Endothelial cell of umbilical vein (primary cell): ENCODE measurements around the gene ANKRD33B. TPM values are rescaled to one million over a fixed set of nuclear protein-coding genes. Genes with fewer than 3 reads are reported as not detected.
A peak's percentile ranks its signal among the peaks of the same experiment; 100 is the strongest.

Experiments used
- BruUV-seq: library from RNA; stranded (reverse); fragments of 400-500 nt; replicated peaks from 2 replicates; lab custom pipeline; 2021; lab: Mats Ljungman, UMichigan
- CTCF ChIA-PET: fragments of 300-600, 350-600 bp; sonication (Branson Sonifier 250); formaldehyde crosslinking; loops from one replicate; lab custom pipeline; 2021; ENCODE audit warnings: antibody characterized with exemption, inconsistent platforms; lab: Charles Lee
- POLR2A ChIA-PET: fragments of 300-600, 350-600 bp; sonication (Branson Sonifier 250); formaldehyde crosslinking; loops from one replicate; lab custom pipeline; 2021; ENCODE audit warnings: antibody characterized with exemption, inconsistent platforms; lab: Charles Lee
- DNase-seq: peaks from one replicate; pipeline ENCODE4 v3.0.0-alpha.2; 2011; ENCODE audit warnings: low read depth, low spot score
- FAIRE-seq: peaks from 2 replicates; lab custom pipeline; 2011; peaks lifted over from hg19 to GRCh38; lab: Jason Lieb, UNC
- H2AFZ ChIP-seq: 2 replicates; pipeline ENCODE4 v1.6.0; 2012; ENCODE audit warnings: low read depth, low read length, control low read depth, inconsistent platforms
- H3K27ac ChIP-seq: 2 replicates; pipeline ENCODE4 v1.5.1; 2011; ENCODE audit warnings: low read depth, mild to moderate bottlenecking, control low read depth, low read length, moderate library complexity; ENCODE audit not compliant: insufficient read depth
- H3K27me3 ChIP-seq, 2 experiments: 2 replicates each; pipeline versions ENCODE4 v1.6.0 to v1.6.1; 2011; ENCODE audit warnings: low read length in 2 of 2, mixed read lengths in 1 of 2; ENCODE audit not compliant: control insufficient read depth in 2 of 2, insufficient read depth in 2 of 2
- H3K36me3 ChIP-seq, 2 experiments: 2 replicates in 1 of 2; 3 replicates in 1 of 2; pipeline ENCODE4 v1.5.1; 2011; ENCODE audit warnings: low read length in 2 of 2, mild to moderate bottlenecking in 1 of 2, moderate library complexity in 1 of 2; ENCODE audit not compliant: control insufficient read depth in 2 of 2, insufficient read depth in 2 of 2; ENCODE audit errors: extremely low read depth in 1 of 2
- H3K4me1 ChIP-seq: 3 replicates; pipeline ENCODE4 v1.5.1; 2011; ENCODE audit warnings: mild to moderate bottlenecking, low read length; ENCODE audit not compliant: control insufficient read depth, insufficient read depth; ENCODE audit errors: extremely low read depth
- H3K4me2 ChIP-seq: 2 replicates; pipeline ENCODE4 v1.6.1; 2011; ENCODE audit warnings: low read length, control low read depth, mixed read lengths; ENCODE audit not compliant: insufficient read depth
- H3K4me3 ChIP-seq, 3 experiments: fragments of 200-600 bp in 1 of 3; sonication (generic), shearing (Covaris generic) in 1 of 3; replicated peaks in 1 of 3; 2 replicates each; pipeline ENCODE4 v1.5.1; 2011 to 2016; ENCODE audit warnings: control low read depth in 3 of 3, low read length in 3 of 3, mild to moderate bottlenecking in 2 of 3, inconsistent platforms in 1 of 3, low read depth in 1 of 3, moderate library complexity in 1 of 3; ENCODE audit not compliant: insufficient read depth in 1 of 3
- H3K79me2 ChIP-seq: 2 replicates; pipeline ENCODE4 v1.6.0; 2012; ENCODE audit warnings: low read length, inconsistent platforms; ENCODE audit not compliant: control insufficient read depth, insufficient read depth
- H3K9ac ChIP-seq: replicated peaks from 2 replicates; pipeline ENCODE3; 2011; ENCODE audit warnings: low read length, control low read depth; ENCODE audit not compliant: insufficient read depth; ENCODE audit errors: extremely low read depth
- H3K9me1 ChIP-seq: replicated peaks from 3 replicates; pipeline ENCODE4 v1.6.0; 2011; ENCODE audit warnings: mild to moderate bottlenecking, low read length; ENCODE audit not compliant: control insufficient read depth, insufficient read depth; ENCODE audit errors: extremely low read depth
- H3K9me3 ChIP-seq: replicated peaks from 2 replicates; pipeline ENCODE4 v1.5.1; 2012; ENCODE audit warnings: low read length, inconsistent platforms; ENCODE audit not compliant: control insufficient read depth, insufficient read depth
- H4K20me1 ChIP-seq: replicated peaks from 2 replicates; pipeline ENCODE3; 2011; ENCODE audit warnings: mild to moderate bottlenecking, low read length; ENCODE audit not compliant: control insufficient read depth, insufficient read depth; ENCODE audit errors: extremely low read depth
- EZH2 ChIP-seq: IDR thresholded peaks from 2 replicates; pipeline ENCODE4 v1.6.1; 2012; ENCODE audit warnings: borderline replicate concordance, low read depth, mild to moderate bottlenecking, moderate library complexity, low read length, inconsistent platforms; ENCODE audit not compliant: severe bottlenecking
- FOS ChIP-seq: IDR thresholded peaks from 2 replicates; pipeline ENCODE4 v1.6.1; 2011; ENCODE audit warnings: mild to moderate bottlenecking, low read length, moderate library complexity, borderline replicate concordance; ENCODE audit not compliant: insufficient read depth
- GATA2 ChIP-seq: IDR thresholded peaks from 2 replicates; pipeline ENCODE4 v1.7.0; 2011; ENCODE audit warnings: low read depth, mild to moderate bottlenecking, moderate library complexity, mixed read lengths, low read length; ENCODE audit not compliant: insufficient read length, insufficient read depth
- JUN ChIP-seq: IDR thresholded peaks from 2 replicates; pipeline ENCODE4 v1.6.1; 2011; ENCODE audit warnings: borderline replicate concordance, low read depth; ENCODE audit not compliant: insufficient read length, insufficient read depth
- MYC ChIP-seq: IDR thresholded peaks from one replicate; pipeline ENCODE4 v1.6.1; 2011; ENCODE audit warnings: mild to moderate bottlenecking, low read depth, low read length
- POLR2A ChIP-seq: IDR thresholded peaks from 2 replicates; pipeline ENCODE4 v1.6.1; 2012; ENCODE audit warnings: low read depth, mild to moderate bottlenecking, control low read depth, low read length
- POLR2AphosphoS5 ChIP-seq: IDR thresholded peaks from 2 replicates; pipeline ENCODE4 v1.6.1; 2012; ENCODE audit warnings: low read depth, mild to moderate bottlenecking, control low read depth, low read length, moderate library complexity; ENCODE audit not compliant: insufficient read depth
- dilution Hi-C: fragments of 300-500 bp; cut with MboI; formaldehyde crosslinking; loops from one replicate; pipeline ENCODE4 v1.15.0; 2019; ENCODE audit warnings: low sequenced_read_pairs; ENCODE audit not compliant: extremely low pct_ligation_motif_present
- intact Hi-C: fragments of 100-400 bp; cut with micrococcal nuclease; formaldehyde crosslinking; loops from one replicate; pipeline ENCODE4 v1.10.0; 2022
- polyA plus RNA-seq, 4 experiments: library from polyadenylated mRNA; depleted of rRNA in 3 of 4; stranded (reverse) in 3 of 4; unstranded in 1 of 4; fragments of >200 nt; gene quantifications; 2 replicates each; pipeline versions ENCODE4 v1.2.1 to v1.2.3, GENCODE V29; 2011 to 2012; ENCODE audit warnings: missing spikeins in 1 of 4
- total RNA-seq: library from RNA; stranded (reverse); gene quantifications from 2 replicates; pipeline ENCODE4 v1.2.3, GENCODE V29; 2021
- TF ChIP-seq, protein P1 (sequence below): IDR thresholded peaks from 2 replicates; pipeline ENCODE4 v1.6.1; 2011; ENCODE audit not compliant: insufficient read depth, insufficient read length
- TF ChIP-seq, protein P2 (sequence below), 2 donors: IDR thresholded peaks; 1 replicate in 1 of 2; 2 replicates in 1 of 2; pipeline ENCODE4 v1.5.1; 2011; ENCODE audit warnings: low read length in 2 of 2, mild to moderate bottlenecking in 2 of 2, moderate library complexity in 2 of 2, control low read depth in 1 of 2, inconsistent platforms in 1 of 2, low read depth in 1 of 2; ENCODE audit not compliant: insufficient read depth in 1 of 2; ENCODE audit errors: extremely low read depth in 1 of 2

The ANKRD33B gene
- total and polyA plus RNA-seq, 2 donors (not counting 3 experiments of a cell fraction or from before 2014, with no cell fraction given), result 2.4 to 5.4 TPM

DNA sequence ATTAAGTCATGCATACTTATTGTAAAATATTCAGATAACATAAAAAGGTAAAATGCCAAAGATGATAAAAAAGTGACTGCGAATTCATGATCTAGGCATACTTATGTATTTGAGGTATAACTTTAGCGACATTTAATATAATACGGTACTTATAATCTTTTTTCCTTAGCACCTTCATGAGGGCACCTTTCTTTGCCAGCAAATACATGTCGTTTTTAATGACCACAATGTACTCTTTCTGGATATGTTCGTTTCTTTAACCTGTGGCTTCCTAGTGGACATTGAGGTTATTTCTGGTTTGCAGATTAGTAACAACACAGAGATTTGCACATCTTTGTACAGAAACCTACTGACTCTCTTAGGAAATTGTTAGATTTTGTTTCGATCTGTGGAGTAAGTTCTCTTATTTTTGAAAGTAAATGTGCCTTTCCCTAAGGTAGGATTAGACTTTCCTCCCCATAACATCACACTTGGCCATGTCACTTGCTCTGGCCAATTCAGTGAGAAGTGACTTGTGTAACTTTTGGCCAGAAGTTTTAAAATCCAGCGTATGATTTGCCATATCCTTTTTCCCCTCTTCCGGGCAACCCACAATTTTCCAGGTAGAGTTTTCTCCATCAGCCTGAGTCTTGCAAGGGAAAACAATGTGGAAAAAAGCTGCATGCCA lies 24.4 kb downstream of the ANKRD33B start:
- no peak overlapping the region for H3K4me3 ChIP-seq
- CTCF ChIA-PET, result interaction anchor here (0.8 to 1.0 kb wide), 2 partner anchors 12 to 19 kb away, joined by 3 to 4 read pairs; no protein-coding TSS in a partner anchor
- dilution Hi-C loops (no loop called here), intact Hi-C loops (no loop called here)
- POLR2A ChIA-PET, result no interaction called here
- no peak overlapping the region for H3K9ac ChIP-seq
- peaks cover 10% of the 10 kb centered on the region for H3K79me2 ChIP-seq
- no peak overlapping the region for H3K27ac ChIP-seq
- no peaks in the 10 kb centered on the region for H4K20me1 ChIP-seq
- no peaks in the 10 kb centered on the region for H3K36me3 ChIP-seq
- BruUV-seq, result no TSS peak
- no peaks in the 10 kb centered on the region for H3K9me1 ChIP-seq
- no peaks in the 10 kb centered on the region for H3K9me3 ChIP-seq
- H3K27me3 ChIP-seq, result no peaks in the 10 kb centered on the region
- no peak overlapping the region for H3K4me2 ChIP-seq
- no peak overlapping the region for H2AFZ ChIP-seq
- peak; percentile 40 for FAIRE-seq
- TF ChIP-seq POLR2A (no peak), JUN (no peak), FOS (no peak), POLR2AphosphoS5 (no peak), MYC (no peak), EZH2 (no peak), GATA2 (no peak)
- TF ChIP-seq, protein P1, sequence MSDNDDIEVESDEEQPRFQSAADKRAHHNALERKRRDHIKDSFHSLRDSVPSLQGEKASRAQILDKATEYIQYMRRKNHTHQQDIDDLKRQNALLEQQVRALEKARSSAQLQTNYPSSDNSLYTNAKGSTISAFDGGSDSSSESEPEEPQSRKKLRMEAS, result no peak
- TF ChIP-seq, protein P2, sequence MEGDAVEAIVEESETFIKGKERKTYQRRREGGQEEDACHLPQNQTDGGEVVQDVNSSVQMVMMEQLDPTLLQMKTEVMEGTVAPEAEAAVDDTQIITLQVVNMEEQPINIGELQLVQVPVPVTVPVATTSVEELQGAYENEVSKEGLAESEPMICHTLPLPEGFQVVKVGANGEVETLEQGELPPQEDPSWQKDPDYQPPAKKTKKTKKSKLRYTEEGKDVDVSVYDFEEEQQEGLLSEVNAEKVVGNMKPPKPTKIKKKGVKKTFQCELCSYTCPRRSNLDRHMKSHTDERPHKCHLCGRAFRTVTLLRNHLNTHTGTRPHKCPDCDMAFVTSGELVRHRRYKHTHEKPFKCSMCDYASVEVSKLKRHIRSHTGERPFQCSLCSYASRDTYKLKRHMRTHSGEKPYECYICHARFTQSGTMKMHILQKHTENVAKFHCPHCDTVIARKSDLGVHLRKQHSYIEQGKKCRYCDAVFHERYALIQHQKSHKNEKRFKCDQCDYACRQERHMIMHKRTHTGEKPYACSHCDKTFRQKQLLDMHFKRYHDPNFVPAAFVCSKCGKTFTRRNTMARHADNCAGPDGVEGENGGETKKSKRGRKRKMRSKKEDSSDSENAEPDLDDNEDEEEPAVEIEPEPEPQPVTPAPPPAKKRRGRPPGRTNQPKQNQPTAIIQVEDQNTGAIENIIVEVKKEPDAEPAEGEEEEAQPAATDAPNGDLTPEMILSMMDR (IDR thresholded peaks at IDR 0.05; ENCODE audit: extremely low read depth in 1 of 2, insufficient read depth in 1 of 2, low read depth in 1 of 2, low read length in 2 of 2), result no peak
- DNase-seq, result no peak
- H3K4me1 ChIP-seq, result peaks cover 22% of the 10 kb centered on the region
